IMR-90 (cell line): ENCODE results near the gene MILR1. TPM values are rescaled to one million over a fixed set of nuclear protein-coding genes. Genes with fewer than 3 reads are reported as not detected.

Experiments used
- ATAC-seq: fragments of 200-7000 bp; cut with Tn5 transposase; 2 replicates; pipeline ENCODE4 v1.9.1; 2020; ENCODE audit warnings: low read depth, mild to moderate bottlenecking, moderate library complexity
- BruUV-seq: library from RNA; stranded (reverse); fragments of 400-500 nt; replicated peaks from 2 replicates; lab custom pipeline; 2021; lab: Mats Ljungman, UMichigan
- CTCF ChIA-PET: fragments of 300-600 bp; formaldehyde crosslinking; extraction: SDS; loops from one replicate; lab custom pipeline; 2021; ENCODE audit warnings: antibody characterized with exemption; lab: Yijun Ruan, JAX
- POLR2A ChIA-PET: fragments of 300-600 bp; sonication (Branson Sonifier 250); formaldehyde crosslinking; loops from one replicate; lab custom pipeline; 2022; ENCODE audit warnings: antibody characterized with exemption; ENCODE audit not compliant: unreplicated experiment; lab: Charles Lee
- DNase-seq: peaks from one replicate; pipeline ENCODE4 v3.0.0; 2013
- H2AFZ ChIP-seq: replicated peaks from 2 replicates; pipeline ENCODE3; 2013; ENCODE audit warnings: low read length, mild to moderate bottlenecking; ENCODE audit not compliant: poor library complexity
- H2AK5ac ChIP-seq: 2 replicates; pipeline ENCODE4 v1.6.1; 2013; ENCODE audit warnings: low read depth, low read length, inconsistent platforms
- H2AK9ac ChIP-seq: replicated peaks from 2 replicates; pipeline ENCODE3; 2013; ENCODE audit warnings: mild to moderate bottlenecking, low read depth, low read length, moderate library complexity; ENCODE audit not compliant: poor library complexity
- H2BK120ac ChIP-seq: 2 replicates; pipeline ENCODE4 v1.6.1; 2013; ENCODE audit warnings: low read depth, low read length, inconsistent platforms
- H2BK15ac ChIP-seq: 3 replicates; pipeline ENCODE4 v1.6.1; 2013; ENCODE audit warnings: low read depth, low read length, inconsistent platforms
- H2BK20ac ChIP-seq: 2 replicates; pipeline ENCODE4 v1.6.1; 2013; ENCODE audit warnings: low read depth, mild to moderate bottlenecking, inconsistent platforms, low read length, moderate library complexity
- H2BK5ac ChIP-seq: 2 replicates; pipeline ENCODE4 v1.6.1; 2013; ENCODE audit warnings: mild to moderate bottlenecking, low read depth, low read length, inconsistent platforms; ENCODE audit not compliant: poor library complexity, severe bottlenecking
- H3K14ac ChIP-seq: replicated peaks from 2 replicates; pipeline ENCODE4 v1.6.1; 2013; ENCODE audit warnings: low read depth, low read length, inconsistent platforms
- H3K18ac ChIP-seq: 2 replicates; pipeline ENCODE4 v1.6.1; 2013; ENCODE audit warnings: low read depth, low read length, control low read depth
- H3K23ac ChIP-seq: 2 replicates; pipeline ENCODE4 v1.6.1; 2013; ENCODE audit warnings: low read depth, low read length, inconsistent platforms
- H3K27ac ChIP-seq: 2 replicates; pipeline ENCODE4 v1.5.1; 2013; ENCODE audit warnings: mild to moderate bottlenecking, control low read depth, low read length; ENCODE audit not compliant: insufficient read depth
- H3K27me3 ChIP-seq: 2 replicates; pipeline ENCODE4 v1.6.1; 2013; ENCODE audit warnings: low read length; ENCODE audit not compliant: control insufficient read depth, insufficient read depth
- H3K36me3 ChIP-seq: 2 replicates; pipeline ENCODE4 v1.6.1; 2013; ENCODE audit warnings: low read length, mixed read lengths; ENCODE audit not compliant: control insufficient read depth, insufficient read depth
- H3K4ac ChIP-seq: 2 replicates; pipeline ENCODE4 v1.6.1; 2013; ENCODE audit warnings: low read depth, low read length, inconsistent platforms
- H3K4me1 ChIP-seq: 2 replicates; pipeline ENCODE4 v1.6.1; 2013; ENCODE audit warnings: low read length, mixed read lengths; ENCODE audit not compliant: control insufficient read depth, insufficient read depth
- H3K4me2 ChIP-seq: 2 replicates; pipeline ENCODE4 v1.6.1; 2013; ENCODE audit warnings: low read depth, mild to moderate bottlenecking, control low read depth, low read length, moderate library complexity
- H3K4me3 ChIP-seq: 2 replicates; pipeline ENCODE4 v1.5.1; 2013; ENCODE audit warnings: low read depth, mild to moderate bottlenecking, control low read depth, low read length, moderate library complexity; ENCODE audit not compliant: insufficient read depth
- H3K56ac ChIP-seq: 2 replicates; pipeline ENCODE4 v1.6.1; 2013; ENCODE audit warnings: low read length, inconsistent platforms; ENCODE audit not compliant: insufficient read depth; ENCODE audit errors: extremely low read depth
- H3K79me1 ChIP-seq, 2 experiments: 2 replicates each; pipeline ENCODE4 v1.6.1; 2013; ENCODE audit warnings: low read length in 2 of 2, inconsistent platforms in 1 of 2, low read depth in 1 of 2
- H3K9ac ChIP-seq: 2 replicates; pipeline ENCODE4 v1.6.1; 2013; ENCODE audit warnings: low read depth, low read length, control low read depth
- H3K9me1 ChIP-seq: 2 replicates; pipeline ENCODE4 v1.6.1; 2013; ENCODE audit warnings: low read length, inconsistent platforms; ENCODE audit not compliant: insufficient read depth
- H3K9me3 ChIP-seq: 2 replicates; pipeline ENCODE4 v1.6.1; 2013; ENCODE audit warnings: low read length; ENCODE audit not compliant: control insufficient read depth, insufficient read depth
- H4K20me1 ChIP-seq: 2 replicates; pipeline ENCODE4 v1.6.1; 2013; ENCODE audit warnings: low read length, inconsistent platforms; ENCODE audit not compliant: insufficient read depth
- H4K5ac ChIP-seq: 2 replicates; pipeline ENCODE4 v1.6.1; 2013; ENCODE audit warnings: mild to moderate bottlenecking, low read depth, low read length, control low read depth
- H4K8ac ChIP-seq, 2 experiments: 2 replicates each; pipeline ENCODE4 v1.6.1; 2013; ENCODE audit warnings: low read depth in 2 of 2, low read length in 2 of 2, control low read depth in 1 of 2, inconsistent platforms in 1 of 2
- H4K91ac ChIP-seq: 2 replicates; pipeline ENCODE4 v1.6.1; 2013; ENCODE audit warnings: low read depth, low read length, inconsistent platforms; ENCODE audit not compliant: insufficient read depth
- CHD1 ChIP-seq: IDR thresholded peaks from 2 replicates; pipeline ENCODE4 v1.6.1; 2012; ENCODE audit warnings: low read depth, low read length, improper control_type of control experiment
- WGBS, 2 experiments: methylation state at CpG; one replicate each; pipeline versions ENCODE4 v1.1.5 to v1.1.7; 2013; ENCODE audit warnings: missing lambda C conversion rate in 2 of 2; ENCODE audit not compliant: insufficient read length in 1 of 2; ENCODE audit errors: extremely low coverage in 2 of 2; 5-methylcytosine and 5-hydroxymethylcytosine counted together
- dilution Hi-C: fragments of 300-500 bp; cut with HindIII; formaldehyde crosslinking; loops from one replicate; pipeline ENCODE4 v1.14.3; 2018; ENCODE audit warnings: low sequenced_read_pairs; ENCODE audit not compliant: unreplicated experiment
- in situ Hi-C: fragments of 300-500 bp; cut with MboI; formaldehyde crosslinking; loops from 3 replicates; pipeline ENCODE4 v1.14.3; 2019; ENCODE audit warnings: low sequenced_read_pairs, inconsistent platforms, mixed read lengths
- intact Hi-C: fragments of 100-400 bp; cut with micrococcal nuclease; formaldehyde crosslinking; loops from 2 replicates; pipeline ENCODE4 v1.10.0; 2022
- polyA plus RNA-seq, 3 experiments: library from polyadenylated mRNA; depleted of rRNA; stranded (reverse); fragments of >200 nt; gene quantifications; 2 replicates each; pipeline ENCODE4 v1.2.3, GENCODE V29; 2012; ENCODE audit warnings: low replicate concordance in 1 of 3
- total RNA-seq: library from RNA; depleted of rRNA; stranded (reverse); fragments of >200 nt; gene quantifications from 2 replicates; pipeline ENCODE4 v1.2.3, GENCODE V29; 2012

MILR1 gene
- total and polyA plus RNA-seq, 2 of the 4 experiments (the other 2 are of a cell fraction): 0.36 to 0.44 TPM

DNA sequence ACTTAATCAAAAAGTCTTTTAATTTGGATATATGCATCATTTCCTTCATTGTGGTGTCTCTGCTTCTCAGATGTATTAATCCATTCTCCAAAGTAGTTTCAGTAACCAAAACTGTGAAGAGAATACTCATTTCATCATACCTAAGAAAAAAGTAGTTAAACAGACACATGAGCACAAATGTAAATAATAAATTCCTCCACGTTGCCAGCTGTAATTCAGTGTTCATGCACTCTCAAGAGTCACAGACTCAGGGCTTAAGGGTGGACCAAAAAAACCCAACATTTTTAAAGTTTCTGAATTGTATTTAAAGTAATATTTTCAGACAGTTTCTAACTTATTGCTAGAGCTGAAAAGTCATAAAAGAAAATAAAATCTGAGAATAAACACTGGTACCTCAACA is 28.9 kb downstream of the MILR1 start:
- TF ChIP-seq CHD1: no peak
- Histone ChIP-seq H3K27me3 (no peaks in the 10 kb centered on the region), H4K91ac (no peak overlapping the region), H3K23ac (no peak overlapping the region), H3K4me2 (no peak overlapping the region), H2BK15ac (no peak overlapping the region), H2BK120ac (no peak overlapping the region), H3K56ac (no peak overlapping the region), H3K9me1 (no peaks in the 10 kb centered on the region), H3K79me1 (0 out of 4 replicates have a peak, but pooled peaks cover 0 to 3% of the 10 kb centered on the region in 2 experiments), H3K9ac (no peak overlapping the region), H3K4ac (no peak overlapping the region), H3K14ac (no peak overlapping the region), H4K5ac (no peak overlapping the region), H4K8ac (no peak overlapping the region), H2BK20ac (no peak overlapping the region), H3K4me3 (no peak overlapping the region), H2AK5ac (no peak overlapping the region), H3K9me3 (no peaks in the 10 kb centered on the region), H3K27ac (no peak overlapping the region), H3K18ac (no peak overlapping the region), H2AK9ac (no peak overlapping the region), H3K36me3 (0 out of 2 replicates have a peak, but pooled peaks cover 3% of the 10 kb centered on the region), H2AFZ (no peak overlapping the region), H2BK5ac (no peak overlapping the region), H4K20me1 (no peaks in the 10 kb centered on the region), H3K4me1 (no peaks in the 10 kb centered on the region; the same call in 1 of the 2 replicates)
- WGBS, 2 experiments: no CpG with 5 or more reads among the region's 1 CpG
- intact Hi-C loops: no loop called here
- dilution Hi-C loops: no loop called here
- DNase-seq (peak; percentile 32), ATAC-seq (peak; percentile 65)
- in situ Hi-C loops: no loop called here
- ChIA-PET CTCF (interaction anchor here (1.2 to 1.5 kb wide), 3 partner anchors 11 to 58 kb away, joined by 3 to 10 read pairs (median 4); no protein-coding TSS in a partner anchor), POLR2A (no interaction called here)
- no TSS peak for BruUV-seq
